Mesenchymal stem cell (in vitro differentiated cells and primary cell): ENCODE results near the gene TACR2.
A peak's percentile ranks its signal among the peaks of the same experiment; 100 is the strongest.

Experiments used
- DNase-seq: peaks from one replicate; pipeline ENCODE4 v3.0.0-alpha.2; 2013
- H2AFZ ChIP-seq: one replicate; pipeline ENCODE4 v1.6.1; 2013; ENCODE audit warnings: low read depth, mild to moderate bottlenecking, control low read depth, inconsistent platforms, low read length, moderate library complexity
- H2AK5ac ChIP-seq: 2 replicates; pipeline ENCODE4 v1.6.1; 2013; ENCODE audit warnings: low read length, moderate library complexity, mild to moderate bottlenecking, inconsistent platforms; ENCODE audit not compliant: severe bottlenecking
- H2BK120ac ChIP-seq: one replicate; pipeline ENCODE4 v1.6.1; 2013; ENCODE audit warnings: low read depth, mild to moderate bottlenecking, inconsistent platforms, low read length, moderate library complexity
- H2BK12ac ChIP-seq, 2 experiments: one replicate each; pipeline ENCODE4 v1.6.1; 2013; ENCODE audit warnings: inconsistent platforms in 2 of 2, low read length in 2 of 2, mild to moderate bottlenecking in 2 of 2, moderate library complexity in 2 of 2, control low read depth in 1 of 2
- H2BK15ac ChIP-seq: one replicate; pipeline ENCODE4 v1.6.1; 2013; ENCODE audit warnings: mild to moderate bottlenecking, low read depth, inconsistent platforms; ENCODE audit not compliant: poor library complexity, severe bottlenecking
- H2BK5ac ChIP-seq: 2 replicates; pipeline ENCODE4 v1.6.1; 2013; ENCODE audit warnings: low read depth, mild to moderate bottlenecking, low read length, control low read depth, inconsistent platforms; ENCODE audit not compliant: poor library complexity, severe bottlenecking
- H3K14ac ChIP-seq, 2 experiments: one replicate each; pipeline ENCODE4 v1.6.1; 2013; ENCODE audit warnings: inconsistent platforms in 2 of 2, low read length in 2 of 2, control low read depth in 1 of 2, mild to moderate bottlenecking in 1 of 2, moderate library complexity in 1 of 2
- H3K18ac ChIP-seq, 2 experiments: one replicate each; pipeline ENCODE4 v1.6.1; 2013; ENCODE audit warnings: inconsistent platforms in 2 of 2, low read length in 2 of 2, control low read depth in 1 of 2, low read depth in 1 of 2, mild to moderate bottlenecking in 1 of 2
- H3K23ac ChIP-seq, 2 experiments: one replicate each; pipeline ENCODE4 v1.6.1; 2013; ENCODE audit warnings: inconsistent platforms in 2 of 2, low read length in 2 of 2, mild to moderate bottlenecking in 2 of 2, moderate library complexity in 2 of 2, control low read depth in 1 of 2
- H3K27ac ChIP-seq: 2 replicates; pipeline ENCODE4 v1.5.1; 2013; ENCODE audit warnings: mild to moderate bottlenecking, moderate library complexity, low read length, control low read depth, inconsistent platforms; ENCODE audit not compliant: poor library complexity, severe bottlenecking
- H3K27me3 ChIP-seq, 2 experiments: 2 replicates each; pipeline versions ENCODE4 v1.6.1 to v1.7.0; 2013; ENCODE audit warnings: low read length in 2 of 2, mild to moderate bottlenecking in 2 of 2, moderate library complexity in 2 of 2, control low read depth in 1 of 2, inconsistent platforms in 1 of 2; ENCODE audit not compliant: control insufficient read depth in 1 of 2, insufficient read depth in 1 of 2
- H3K36me3 ChIP-seq, 2 experiments: 2 replicates each; pipeline versions ENCODE4 v1.6.1 to v1.7.0; 2013; ENCODE audit warnings: low read length in 2 of 2, control low read depth in 1 of 2, inconsistent platforms in 1 of 2, low read depth in 1 of 2, mild to moderate bottlenecking in 1 of 2; ENCODE audit not compliant: insufficient read depth in 2 of 2, control insufficient read depth in 1 of 2
- H3K4ac ChIP-seq, 2 experiments: one replicate each; pipeline ENCODE4 v1.6.1; 2013; ENCODE audit warnings: inconsistent platforms in 2 of 2, low read length in 2 of 2, mild to moderate bottlenecking in 2 of 2, moderate library complexity in 2 of 2, control low read depth in 1 of 2, low read depth in 1 of 2
- H3K4me1 ChIP-seq: 2 replicates; pipeline ENCODE4 v1.6.1; 2013; ENCODE audit warnings: low read depth, low read length, control low read depth; ENCODE audit not compliant: control insufficient read depth, insufficient read depth
- H3K4me2 ChIP-seq: 2 replicates; pipeline ENCODE4 v1.6.1; 2013; ENCODE audit warnings: low read length, mild to moderate bottlenecking, inconsistent platforms; ENCODE audit not compliant: poor library complexity, severe bottlenecking
- H3K4me3 ChIP-seq, 2 experiments: 2 replicates each; pipeline versions ENCODE4 v1.5.1 to v1.7.0; 2013; ENCODE audit warnings: low read length in 2 of 2, mild to moderate bottlenecking in 2 of 2, control low read depth in 1 of 2, low read depth in 1 of 2; ENCODE audit not compliant: insufficient read depth in 1 of 2
- H3K79me1 ChIP-seq: replicated peaks from 2 replicates; pipeline ENCODE4 v1.6.1; 2013; ENCODE audit warnings: mild to moderate bottlenecking, control low read depth, low read length, inconsistent platforms; ENCODE audit not compliant: poor library complexity, severe bottlenecking
- H3K9ac ChIP-seq: 2 replicates; pipeline ENCODE4 v1.7.0; 2013; ENCODE audit warnings: mild to moderate bottlenecking, low read length, moderate library complexity
- H3K9me3 ChIP-seq: 2 replicates; pipeline ENCODE4 v1.7.0; 2013; ENCODE audit warnings: mild to moderate bottlenecking, low read length; ENCODE audit not compliant: control insufficient read depth
- H4K8ac ChIP-seq: one replicate; pipeline ENCODE4 v1.6.1; 2013; ENCODE audit warnings: inconsistent platforms, mild to moderate bottlenecking, low read length, moderate library complexity
- H4K91ac ChIP-seq: one replicate; pipeline ENCODE4 v1.6.1; 2013; ENCODE audit warnings: mild to moderate bottlenecking, low read length, inconsistent platforms
- WGBS: methylation state at CpG from one replicate; pipeline ENCODE4 v1.1.7; 2013; ENCODE audit warnings: mixed read lengths; 5-methylcytosine and 5-hydroxymethylcytosine counted together

Gene TACR2

DNA sequence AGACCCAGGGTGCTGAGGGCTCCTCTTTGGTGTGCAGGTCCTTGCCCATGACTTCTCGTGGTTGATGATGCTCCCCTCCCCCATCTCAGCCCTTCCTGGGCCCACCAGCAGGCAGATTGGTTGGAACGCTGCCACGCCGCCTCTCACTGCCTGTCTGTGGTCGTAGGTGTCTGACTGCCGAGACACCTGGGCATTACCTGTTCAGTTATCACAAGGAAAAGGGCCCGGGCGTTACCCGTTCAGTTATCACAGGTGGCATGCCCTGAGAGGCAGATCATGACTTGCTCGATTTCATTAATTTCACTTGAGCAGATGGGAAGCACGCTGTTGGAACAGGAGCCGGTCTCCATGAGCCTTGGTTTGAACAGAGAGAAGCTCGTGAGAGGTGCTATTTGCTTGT, 42.5 kb downstream of the TACR2 start:
- Histone ChIP-seq H3K36me3 (peaks cover 50 to 77% of the 10 kb centered on the region in 2 experiments), H3K4me2 (no peak overlapping the region), H3K9ac (no peak overlapping the region), H3K18ac (no peak overlapping the region), H2BK12ac (no peak overlapping the region), H3K4me3 (no peak overlapping the region), H3K14ac (no peak overlapping the region), H2AK5ac (no peak overlapping the region), H3K9me3 (no peaks in the 10 kb centered on the region), H2BK120ac (no peak overlapping the region), H3K23ac (no peak overlapping the region), H2AFZ (no peak overlapping the region), H2BK5ac (no peak overlapping the region), H4K91ac (no peak overlapping the region), H3K4ac (no peak overlapping the region), H3K27ac (no peak overlapping the region), H3K79me1 (peaks cover 31% of the 10 kb centered on the region), H3K4me1 (peaks cover 3% of the 10 kb centered on the region), H4K8ac (no peak overlapping the region), H3K27me3 (no peaks in the 10 kb centered on the region), H2BK15ac (no peak overlapping the region)
- 97% methylated on average over 13 of the region's 13 CpGs for WGBS
- no peak for DNase-seq

DNA sequence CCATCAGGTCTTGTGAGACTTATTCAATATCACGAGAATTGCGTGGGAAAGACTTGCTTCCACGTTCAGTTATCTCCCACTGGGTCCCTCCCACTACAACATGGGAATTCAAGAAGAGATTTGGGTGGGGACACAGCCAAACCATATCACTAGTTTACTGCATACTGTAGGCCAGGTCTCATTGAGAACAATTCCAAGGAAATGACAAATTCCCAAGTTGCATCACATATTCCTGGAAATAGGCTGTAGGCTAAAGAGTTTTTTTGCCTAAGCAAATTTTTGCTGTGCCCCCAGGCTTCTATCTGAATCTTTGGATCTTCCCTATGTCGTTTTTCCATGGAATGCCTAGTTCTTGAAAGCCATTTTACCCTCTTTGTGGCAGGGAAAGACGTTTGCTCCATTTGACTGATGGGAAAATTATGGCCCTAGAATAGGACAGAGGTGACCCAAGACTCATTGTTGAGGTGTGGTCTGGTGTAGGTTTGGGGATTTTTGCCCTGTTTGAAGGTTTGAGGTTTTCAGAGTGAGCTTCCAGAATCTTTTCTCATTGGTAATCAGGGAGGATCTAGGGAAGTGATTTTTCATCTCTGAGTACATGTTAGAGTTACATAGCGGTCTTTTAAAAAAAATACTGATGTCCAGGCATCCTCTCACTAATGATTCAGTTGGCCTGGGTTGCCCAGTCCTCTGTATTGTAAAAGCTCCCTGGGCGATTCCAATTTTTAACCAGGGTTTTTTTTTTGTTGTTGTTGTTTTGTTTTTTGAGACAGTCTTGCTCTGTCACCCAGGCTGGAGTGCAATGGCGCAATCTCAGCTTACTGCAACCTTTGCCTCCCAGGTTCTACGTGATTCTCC, 44.4 kb downstream of the TACR2 start:
- H3K4me1 ChIP-seq: peaks cover 3% of the 10 kb centered on the region
- no peak overlapping the region for H3K4me3 ChIP-seq
- peaks cover 40% of the 10 kb centered on the region for H3K79me1 ChIP-seq
- no peak overlapping the region for H3K9ac ChIP-seq
- no peaks in the 10 kb centered on the region for H3K9me3 ChIP-seq
- no peak overlapping the region for H2AK5ac ChIP-seq
- no peak overlapping the region for H2BK120ac ChIP-seq
- no peak overlapping the region for H3K4me2 ChIP-seq
- no peak overlapping the region for H4K91ac ChIP-seq
- no peak overlapping the region for H3K18ac ChIP-seq
- no peak overlapping the region for H2AFZ ChIP-seq
- no peak overlapping the region for H2BK12ac ChIP-seq
- no peak overlapping the region for H4K8ac ChIP-seq
- H3K4ac ChIP-seq: no peak overlapping the region
- no peak overlapping the region for H3K14ac ChIP-seq
- H2BK15ac ChIP-seq: no peak overlapping the region
- peaks cover 60 to 77% of the 10 kb centered on the region in 2 experiments for H3K36me3 ChIP-seq
- DNase-seq: peak; percentile 34
- no peak overlapping the region for H3K23ac ChIP-seq
- H2BK5ac ChIP-seq: no peak overlapping the region
- 97% methylated on average over 9 of the region's 9 CpGs for WGBS
- no peak overlapping the region for H3K27ac ChIP-seq
- no peaks in the 10 kb centered on the region for H3K27me3 ChIP-seq

DNA sequence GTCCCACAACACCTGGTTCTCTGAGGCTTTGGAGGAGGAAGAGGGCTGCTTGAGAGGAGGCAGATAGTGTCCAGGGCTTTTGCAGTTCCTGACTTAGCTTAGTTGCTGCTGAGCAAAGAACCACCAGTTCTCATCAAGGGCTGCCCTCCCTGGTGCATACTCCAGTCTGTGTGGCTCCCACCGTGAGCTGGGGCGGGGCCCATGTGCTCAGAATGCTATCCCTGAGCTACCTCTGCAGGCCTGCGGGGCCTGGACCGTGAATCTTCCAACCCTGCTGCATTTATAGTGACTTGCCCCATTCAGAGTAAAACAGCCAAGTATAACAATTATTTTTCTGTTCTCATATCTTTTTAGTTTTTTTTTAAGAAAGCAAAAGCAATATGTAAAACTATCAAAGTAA, 49.2 kb downstream of the TACR2 start:
- Histone ChIP-seq H2BK15ac (no peak overlapping the region), H3K4me3 (no peak overlapping the region), H2AK5ac (no peak overlapping the region), H2BK120ac (no peak overlapping the region), H3K9me3 (no peaks in the 10 kb centered on the region), H2BK5ac (no peak overlapping the region), H3K14ac (no peak overlapping the region), H3K4me2 (no peak overlapping the region), H3K36me3 (peaks cover 44 to 80% of the 10 kb centered on the region in 2 experiments), H3K23ac (no peak overlapping the region), H4K91ac (no peak overlapping the region), H4K8ac (no peak overlapping the region), H3K4me1 (peaks cover 6% of the 10 kb centered on the region), H3K27me3 (no peaks in the 10 kb centered on the region), H3K18ac (no peak overlapping the region), H3K27ac (no peak overlapping the region), H2BK12ac (no peak overlapping the region), H3K79me1 (peaks cover 34% of the 10 kb centered on the region), H3K4ac (no peak overlapping the region), H3K9ac (no peak overlapping the region), H2AFZ (no peak overlapping the region)
- 96% methylated on average over 2 of the region's 4 CpGs for WGBS
- no peak for DNase-seq

DNA sequence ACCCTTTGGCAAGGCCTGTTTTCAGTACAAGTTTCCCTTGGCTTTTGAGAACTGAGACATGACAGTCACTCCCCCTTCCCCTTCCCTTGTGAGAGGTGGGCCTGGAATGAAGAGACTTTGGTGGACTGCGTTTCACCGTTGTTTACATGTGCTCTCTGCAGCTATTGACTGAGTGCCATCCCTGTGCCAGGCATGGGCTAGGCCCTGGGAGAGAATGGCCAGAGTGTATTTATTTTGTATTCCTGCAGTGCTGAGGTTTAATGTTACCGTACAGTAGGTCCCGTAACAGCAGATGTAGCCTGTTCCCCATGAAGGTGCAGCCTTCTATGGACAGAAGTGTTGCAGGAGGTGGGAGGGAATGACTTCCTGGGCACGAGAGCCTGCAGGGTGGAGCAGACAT, 50.0 kb downstream of the TACR2 start:
- H3K9me3 ChIP-seq: no peaks in the 10 kb centered on the region
- H3K36me3 ChIP-seq: peaks cover 46 to 77% of the 10 kb centered on the region in 2 experiments
- no peak overlapping the region for H2AFZ ChIP-seq

More for the DNA sequence above, 50.0 kb downstream of the TACR2 start:
- Histone ChIP-seq H2BK5ac (no peak overlapping the region), H3K9ac (no peak overlapping the region), H3K23ac (no peak overlapping the region), H2BK120ac (no peak overlapping the region), H4K8ac (peak overlapping the region; percentile 22), H3K4me2 (no peak overlapping the region), H3K18ac (no peak overlapping the region), H3K27me3 (no peaks in the 10 kb centered on the region), H3K4me3 (no peak overlapping the region), H2AK5ac (no peak overlapping the region), H3K14ac (no peak overlapping the region), H4K91ac (no peak overlapping the region), H3K4me1 (peaks cover 7% of the 10 kb centered on the region), H2BK12ac (no peak overlapping the region), H3K27ac (no peak overlapping the region), H2BK15ac (no peak overlapping the region), H3K79me1 (peaks cover 35% of the 10 kb centered on the region), H3K4ac (no peak overlapping the region)
- WGBS: 90% methylated on average over 5 of the region's 5 CpGs
- DNase-seq: no peak
